ENCODE measurements around the gene ANKEF1.
"Not testable (repeated sequence)": the region's sequence is repeated elsewhere in the genome, so short reads cannot be mapped to it uniquely, and the experiment has no call there.

DNA sequence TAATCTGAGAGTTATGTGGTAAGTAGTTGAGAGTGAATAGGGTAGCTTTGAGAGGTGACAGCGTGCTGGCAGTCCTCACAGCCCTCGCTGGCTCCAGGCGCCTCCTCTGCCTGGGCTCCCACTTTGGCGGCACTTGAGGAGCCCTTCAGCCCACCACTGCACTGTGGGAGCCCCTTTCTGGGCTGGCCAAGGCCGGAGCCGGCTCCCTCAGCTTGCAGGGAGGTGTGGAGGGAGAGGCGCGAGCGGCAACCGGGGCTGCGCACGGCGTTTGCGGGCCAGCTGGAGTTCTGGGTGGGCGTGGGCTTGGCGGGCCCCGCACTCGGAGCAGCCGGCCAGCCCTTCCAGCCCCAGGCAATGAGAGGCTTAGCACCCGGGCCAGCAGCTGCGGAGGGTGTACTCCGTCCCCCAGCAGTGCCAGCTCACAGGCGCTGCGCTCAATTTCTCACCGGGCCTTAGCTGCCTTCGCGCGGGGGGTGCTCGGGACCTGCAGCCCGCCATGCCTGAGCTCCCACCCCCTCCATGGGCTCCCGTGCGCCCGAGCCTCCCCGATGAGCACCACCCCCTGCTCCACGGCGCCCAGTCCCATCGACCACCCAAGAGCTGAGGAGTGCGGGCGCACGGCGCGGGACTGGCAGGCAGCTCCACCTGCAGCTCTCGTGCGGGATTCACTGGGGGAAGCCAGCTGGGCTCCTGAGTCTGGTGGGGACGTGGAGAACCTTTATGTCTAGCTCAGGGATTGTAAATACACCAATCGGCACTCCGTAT lies 3.2 kb upstream of the ANKEF1 start:
- TF ChIP-seq, protein P1, sequence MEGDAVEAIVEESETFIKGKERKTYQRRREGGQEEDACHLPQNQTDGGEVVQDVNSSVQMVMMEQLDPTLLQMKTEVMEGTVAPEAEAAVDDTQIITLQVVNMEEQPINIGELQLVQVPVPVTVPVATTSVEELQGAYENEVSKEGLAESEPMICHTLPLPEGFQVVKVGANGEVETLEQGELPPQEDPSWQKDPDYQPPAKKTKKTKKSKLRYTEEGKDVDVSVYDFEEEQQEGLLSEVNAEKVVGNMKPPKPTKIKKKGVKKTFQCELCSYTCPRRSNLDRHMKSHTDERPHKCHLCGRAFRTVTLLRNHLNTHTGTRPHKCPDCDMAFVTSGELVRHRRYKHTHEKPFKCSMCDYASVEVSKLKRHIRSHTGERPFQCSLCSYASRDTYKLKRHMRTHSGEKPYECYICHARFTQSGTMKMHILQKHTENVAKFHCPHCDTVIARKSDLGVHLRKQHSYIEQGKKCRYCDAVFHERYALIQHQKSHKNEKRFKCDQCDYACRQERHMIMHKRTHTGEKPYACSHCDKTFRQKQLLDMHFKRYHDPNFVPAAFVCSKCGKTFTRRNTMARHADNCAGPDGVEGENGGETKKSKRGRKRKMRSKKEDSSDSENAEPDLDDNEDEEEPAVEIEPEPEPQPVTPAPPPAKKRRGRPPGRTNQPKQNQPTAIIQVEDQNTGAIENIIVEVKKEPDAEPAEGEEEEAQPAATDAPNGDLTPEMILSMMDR (IDR thresholded peaks at IDR 0.05), result not testable (repeated sequence)
- TF ChIP-seq EZH2, EZH2phosphoT487 (IDR thresholded peaks at IDR 0.05): not testable (repeated sequence)

All from neural progenitor cell (in vitro differentiated cells).